Umbilical cord (tissue), 2 donors: Measurements from ENCODE around the gene FAM81A. TPM values are rescaled to one million over a fixed set of nuclear protein-coding genes. Genes with fewer than 3 reads are reported as not detected.
"Not testable (repeated sequence)": the region's sequence is repeated elsewhere in the genome, so short reads cannot be mapped to it uniquely, and the experiment has no call there.

Source experiments
- DNase-seq: peaks from one replicate; pipeline ENCODE4 v3.0.0-alpha.2; 2015; ENCODE audit warnings: low spot score
- total RNA-seq: library from RNA; depleted of rRNA; stranded (reverse); fragments of >200 nt; gene quantifications from one replicate; pipeline ENCODE4 v1.2.3, GENCODE V29; 2014; ENCODE audit warnings: low replicate concordance; ENCODE audit not compliant: insufficient read depth

Gene FAM81A
- total RNA-seq, 1 donor from 2014 or later, result 4.3 TPM

DNA sequence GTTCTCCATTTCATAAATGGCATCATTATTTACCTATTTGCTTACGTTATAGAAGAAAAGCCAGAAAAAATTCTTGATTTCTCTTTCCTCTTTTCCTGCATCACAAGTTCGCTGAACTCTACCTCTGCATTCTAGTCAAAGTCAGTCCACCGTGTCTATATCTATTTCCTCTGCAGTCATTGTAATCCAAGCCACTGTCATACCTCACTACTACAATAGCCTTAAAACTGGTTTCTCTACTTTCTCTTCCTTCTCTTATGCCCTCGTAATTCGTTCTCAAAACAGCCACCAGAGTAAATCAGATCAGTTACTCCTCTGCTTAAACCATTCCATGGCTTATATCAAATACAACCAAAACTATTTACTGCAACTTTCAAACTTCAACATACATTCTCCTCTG lies 13.4 kb upstream of the FAM81A start:
- DNase-seq, result no peak

DNA sequence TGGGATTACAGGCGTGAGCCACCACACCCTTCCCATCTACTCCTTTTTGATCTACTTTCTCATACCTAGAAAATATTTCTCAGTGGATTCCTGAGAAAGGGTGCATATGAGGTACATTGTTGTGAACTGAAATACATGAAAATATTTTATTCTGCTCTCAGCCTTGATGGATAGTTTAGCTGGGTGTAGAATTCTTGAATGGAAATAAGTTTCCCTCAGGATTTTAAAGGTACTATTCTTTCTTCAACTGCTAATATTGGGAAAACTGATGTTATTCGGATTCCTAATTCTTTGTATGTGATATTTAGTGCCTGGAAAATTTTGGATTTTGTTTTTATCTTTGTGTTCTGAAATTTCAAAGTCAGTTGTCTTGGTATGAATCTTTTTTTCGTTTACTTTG lies 9.1 kb upstream of the FAM81A start:
- not testable (repeated sequence) for DNase-seq

DNA sequence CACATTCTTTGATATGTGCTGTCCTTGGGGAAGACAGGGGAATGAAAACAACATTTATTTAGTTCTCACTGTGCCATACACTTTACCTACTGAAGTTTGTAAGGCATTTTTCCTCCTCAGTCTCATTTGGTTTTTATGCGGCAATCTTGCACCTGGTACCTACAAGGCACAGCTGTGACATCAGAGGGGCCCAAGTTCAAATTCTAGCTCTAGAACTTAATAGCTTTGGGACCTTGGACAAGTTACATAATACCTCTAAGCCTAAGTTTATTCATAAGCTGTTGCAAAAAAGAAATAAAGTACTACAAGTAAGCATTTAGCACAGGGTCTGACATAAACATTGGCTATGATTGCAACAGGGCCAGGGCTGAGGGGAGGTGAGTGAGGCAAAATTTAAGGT lies 5.6 kb upstream of the FAM81A start:
- DNase-seq, result no peak

DNA sequence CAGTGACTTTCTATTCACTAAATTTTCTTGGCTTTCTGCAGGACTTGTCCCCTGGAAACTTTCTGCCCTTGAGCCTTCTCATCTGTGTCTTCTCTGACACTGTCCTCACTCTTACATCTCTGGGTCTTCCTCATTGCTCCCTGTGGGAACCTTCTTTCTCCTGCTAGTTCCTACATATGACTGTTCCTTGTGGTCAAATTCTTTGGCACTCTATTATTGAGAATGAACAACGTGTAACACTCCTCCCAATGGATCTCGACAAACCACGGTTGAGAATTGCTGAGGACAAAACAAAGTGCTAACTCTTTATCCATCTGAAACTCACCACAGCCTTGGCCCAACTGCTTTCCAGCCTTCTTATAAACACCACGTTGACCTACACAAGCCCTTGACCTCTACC lies 3.5 kb upstream of the FAM81A start:
- DNase-seq, result no peak

DNA sequence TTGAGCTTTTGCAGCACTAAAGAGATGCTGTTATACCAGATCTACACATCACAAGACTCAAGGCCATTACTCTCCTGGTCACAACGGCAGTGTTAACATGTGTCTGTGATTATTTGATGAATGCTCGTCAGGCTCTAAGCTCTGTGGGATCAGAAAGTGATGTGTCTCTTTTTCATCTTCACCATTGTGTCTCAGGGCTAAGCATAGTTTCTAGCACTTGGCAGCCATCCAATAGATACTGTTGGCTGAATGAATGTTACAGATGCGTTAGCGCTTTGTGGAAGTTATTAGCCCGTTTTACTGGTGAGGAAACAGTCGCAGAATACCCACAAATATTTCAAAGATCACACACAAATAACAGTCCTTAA lies 1.2 kb upstream of the FAM81A start:
- peak; percentile 64 for DNase-seq

DNA sequence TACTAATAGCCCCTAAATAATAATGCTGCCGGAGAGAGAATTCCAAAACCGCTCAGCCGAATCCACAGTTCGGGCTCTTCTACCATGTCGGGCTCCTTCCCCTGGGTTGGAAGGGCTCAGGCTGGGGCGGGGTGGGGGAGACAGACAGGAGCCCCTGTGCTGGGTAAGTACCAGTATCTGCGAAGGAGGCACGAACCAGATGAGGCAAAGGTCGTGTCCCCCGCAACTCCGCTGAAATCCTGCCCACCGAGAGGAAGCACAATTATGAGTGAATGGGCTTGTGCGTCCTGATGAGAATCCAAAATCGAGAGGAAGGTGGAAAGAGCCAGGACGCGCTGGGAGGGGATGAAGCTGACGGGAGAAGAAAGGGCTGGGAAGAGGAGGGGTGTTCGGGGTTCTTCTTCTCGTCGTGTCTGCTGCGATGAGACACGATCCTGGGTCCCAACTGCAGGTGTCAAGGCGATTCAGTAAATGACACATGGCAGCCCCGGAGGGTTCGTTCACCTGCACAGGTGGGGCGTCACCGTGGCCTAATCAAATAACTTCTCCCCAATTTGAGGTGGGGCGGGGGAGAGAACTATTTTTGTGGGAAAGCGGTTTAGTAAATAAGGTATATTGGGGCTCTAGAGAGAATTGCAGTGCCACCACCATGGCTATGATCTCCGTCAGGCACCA lies 707 bp upstream of the FAM81A start:
- DNase-seq, result no peak

DNA sequence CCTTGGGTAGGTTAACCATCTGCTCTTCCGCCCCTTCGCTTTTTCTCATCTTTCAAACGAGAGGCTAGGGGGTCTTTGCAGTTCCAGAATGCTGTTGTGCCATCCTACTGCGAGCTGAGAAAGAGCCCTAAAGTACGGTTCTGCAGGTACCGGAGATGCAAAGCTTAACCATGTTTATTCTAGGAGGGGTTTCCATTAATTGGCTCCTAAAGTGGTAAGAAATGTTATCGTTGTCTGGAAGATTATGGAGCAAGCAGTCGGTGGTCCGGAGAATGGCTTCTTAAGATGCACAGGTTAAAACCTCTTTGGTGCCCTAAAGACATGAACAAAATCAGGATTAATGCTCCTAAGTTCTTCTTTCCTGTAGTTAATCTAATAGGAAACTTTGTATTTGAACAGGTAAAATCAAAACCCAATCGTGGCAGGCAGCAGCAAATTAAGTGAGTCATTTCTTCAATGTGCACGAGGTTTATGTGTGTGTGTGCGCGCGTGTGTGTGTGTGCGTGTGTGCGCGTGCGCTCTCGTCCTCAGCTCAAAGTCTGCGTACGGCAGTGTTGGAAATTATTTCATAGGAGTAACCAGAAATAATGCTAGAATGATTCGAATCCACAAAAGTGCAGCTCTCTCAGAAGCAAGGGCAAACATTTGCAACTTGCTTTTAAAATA lies 772 bp downstream of the FAM81A start:
- no peak for DNase-seq

DNA sequence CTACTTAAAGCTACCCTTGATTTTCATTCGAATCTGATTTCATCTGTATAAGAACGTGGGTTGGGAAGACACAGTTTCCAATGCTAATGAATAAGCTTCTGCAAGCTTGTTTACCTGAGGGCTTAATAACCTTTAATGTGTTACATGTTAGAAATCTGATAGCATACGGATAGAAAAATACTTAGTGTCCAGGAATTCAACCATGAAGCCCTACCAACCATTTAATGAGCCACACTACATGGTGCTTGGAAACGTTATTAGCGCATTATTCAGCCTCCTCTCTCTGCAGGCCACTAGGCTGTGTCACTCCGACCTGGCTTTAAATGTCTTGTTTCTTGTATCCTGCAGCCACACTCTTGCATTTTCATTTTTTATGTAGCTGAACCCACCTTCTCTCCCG lies 1.6 kb downstream of the FAM81A start:
- no peak for DNase-seq

DNA sequence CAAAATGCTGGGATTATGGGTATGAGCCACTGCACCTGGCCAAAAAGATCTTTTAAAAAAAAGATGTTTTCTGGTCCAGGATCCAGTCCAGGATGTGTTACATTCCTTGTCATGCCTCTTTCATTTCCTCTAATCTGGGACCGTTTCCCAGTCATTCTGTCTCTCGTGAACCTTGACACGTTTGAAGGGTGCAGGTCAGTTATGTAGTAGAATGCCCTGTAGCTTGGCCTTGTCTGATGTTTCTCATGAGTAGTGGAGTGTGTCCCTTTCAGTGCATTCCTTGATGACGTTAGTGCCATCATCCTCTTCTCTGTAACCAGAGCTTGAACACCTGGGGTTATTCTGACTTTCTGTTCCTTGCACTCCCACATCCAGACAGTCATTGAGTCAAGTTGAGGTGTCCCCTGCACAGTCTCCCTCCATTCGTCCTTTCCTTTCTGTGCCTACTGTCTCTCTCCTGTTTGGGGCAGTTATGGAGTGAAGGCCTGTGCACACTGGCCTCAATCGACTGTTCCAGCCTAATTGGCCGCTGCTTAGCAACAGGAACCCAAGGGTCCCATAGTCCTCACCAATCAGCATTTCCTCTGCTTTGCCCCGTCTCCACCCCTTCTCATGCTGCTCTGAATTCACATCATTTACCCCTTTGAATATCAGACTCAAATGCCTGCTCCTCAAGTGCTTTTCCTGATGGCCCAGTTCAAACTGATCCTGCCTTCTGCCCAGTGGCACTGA lies 5.5 kb downstream of the FAM81A start:
- DNase-seq, result no peak

DNA sequence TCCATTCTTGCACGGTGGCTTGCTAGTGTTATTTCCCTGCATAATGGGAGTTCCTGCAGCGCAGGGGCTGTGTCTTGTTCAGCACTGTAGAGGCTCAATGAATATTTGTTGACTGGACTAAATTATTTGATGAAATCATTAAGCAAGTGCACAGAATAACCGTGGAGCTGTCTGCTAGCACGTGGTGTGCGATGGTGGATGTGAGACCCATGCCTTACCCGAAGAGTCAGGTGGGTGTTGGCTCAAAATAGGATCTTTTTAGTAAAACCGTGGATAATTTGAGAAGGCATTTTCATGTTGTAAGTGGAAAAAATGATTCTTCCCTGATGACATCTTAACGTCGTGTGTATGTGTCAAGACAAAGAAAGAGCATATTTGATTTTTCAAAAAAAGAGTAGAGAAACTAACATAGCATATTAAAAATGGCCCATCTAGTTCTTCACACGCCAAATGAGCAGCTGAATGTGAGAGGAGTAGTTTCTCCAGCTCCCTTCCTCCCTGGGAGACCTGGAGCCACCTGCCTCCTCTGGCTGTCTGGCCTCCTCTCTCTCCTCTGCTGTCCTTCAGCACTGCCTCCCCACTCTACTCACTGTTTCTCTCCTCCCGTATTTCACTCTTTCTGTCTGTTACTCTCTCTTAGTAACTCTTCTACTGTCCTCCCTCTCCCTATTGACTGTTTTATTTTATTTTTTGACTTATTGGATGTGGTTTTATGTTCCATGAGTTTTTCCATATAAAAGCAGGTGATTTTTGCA lies 6.3 kb downstream of the FAM81A start:
- no peak for DNase-seq

DNA sequence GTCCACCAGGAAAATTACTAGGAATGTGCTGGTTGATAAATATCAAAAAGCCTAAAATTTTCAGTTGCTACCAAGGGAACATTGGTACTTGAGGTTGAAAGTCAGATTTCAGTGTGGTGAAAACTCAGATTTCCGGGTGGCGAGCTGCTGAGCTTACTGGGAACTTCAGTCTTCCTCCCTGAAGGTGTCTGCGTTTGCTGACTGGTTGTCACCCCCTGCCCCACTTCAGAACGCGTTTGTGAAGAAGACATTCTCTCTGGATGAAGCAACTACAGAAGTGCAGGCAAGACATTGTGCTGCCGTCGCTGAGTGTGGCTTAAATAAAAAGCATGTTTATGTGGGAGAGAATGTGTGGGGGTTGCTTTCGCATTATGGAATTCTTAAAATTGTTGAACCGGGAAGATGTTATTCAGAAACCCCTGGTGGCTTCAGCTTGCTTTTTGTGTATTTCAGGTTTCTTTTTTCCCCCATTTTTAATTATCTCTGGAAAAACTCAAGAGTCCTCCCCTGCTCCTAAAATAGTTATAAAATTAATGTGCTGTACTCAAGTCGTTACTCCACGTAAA lies 7.1 kb downstream of the FAM81A start:
- DNase-seq, result no peak

DNA sequence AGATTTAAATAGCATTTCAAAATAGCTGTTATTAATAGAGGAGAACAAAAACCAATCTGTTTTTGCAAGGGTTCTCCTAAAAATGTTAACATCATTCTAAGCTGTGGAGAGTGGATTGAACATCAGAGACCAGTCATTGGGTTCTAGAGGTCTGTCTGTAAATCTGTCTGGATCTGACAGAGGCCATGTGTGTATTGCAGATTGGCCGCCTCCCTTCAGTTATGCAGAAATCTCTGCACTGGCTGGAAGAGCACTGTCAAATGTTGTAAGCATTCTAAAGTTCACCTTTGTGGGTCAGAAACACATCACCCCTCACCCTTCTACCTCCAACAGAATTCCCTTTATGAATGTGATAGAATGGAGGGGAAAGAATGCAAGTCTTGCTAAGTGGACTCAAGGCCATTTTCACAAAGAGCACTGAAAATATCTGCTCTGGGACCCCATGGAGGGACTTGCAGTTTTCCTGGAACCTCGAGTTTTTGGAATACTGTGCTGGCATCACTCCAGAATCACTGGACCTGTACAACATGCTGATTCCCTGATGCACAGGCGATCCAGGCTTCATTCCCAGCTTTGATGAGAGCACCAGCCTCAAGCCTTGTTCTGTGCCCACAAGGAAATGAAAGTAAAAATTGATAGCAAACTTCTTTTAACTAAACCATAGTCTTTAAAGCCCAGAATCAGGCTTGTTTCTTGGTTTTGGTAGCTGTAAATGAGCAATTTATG lies 8.4 kb downstream of the FAM81A start:
- no peak for DNase-seq

DNA sequence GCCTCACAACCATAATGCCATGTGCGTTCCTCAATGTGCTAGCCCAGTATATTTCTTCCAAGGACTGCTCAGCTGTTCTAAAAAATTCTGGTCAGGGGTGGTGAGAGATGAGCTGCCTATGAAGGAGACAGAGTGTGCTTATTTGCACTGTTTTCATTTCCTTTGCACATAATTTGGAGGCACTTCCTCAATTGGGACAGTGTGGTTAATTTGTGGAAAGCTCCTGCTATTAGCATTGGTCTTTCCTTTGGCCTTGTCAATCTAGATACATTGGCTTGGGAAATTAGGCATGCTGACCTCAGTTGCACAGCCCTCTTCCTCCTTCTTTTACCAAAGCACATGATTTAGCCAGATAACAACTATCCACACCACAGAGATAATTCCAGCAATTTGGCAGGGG lies 9.4 kb downstream of the FAM81A start:
- DNase-seq, result no peak

DNA sequence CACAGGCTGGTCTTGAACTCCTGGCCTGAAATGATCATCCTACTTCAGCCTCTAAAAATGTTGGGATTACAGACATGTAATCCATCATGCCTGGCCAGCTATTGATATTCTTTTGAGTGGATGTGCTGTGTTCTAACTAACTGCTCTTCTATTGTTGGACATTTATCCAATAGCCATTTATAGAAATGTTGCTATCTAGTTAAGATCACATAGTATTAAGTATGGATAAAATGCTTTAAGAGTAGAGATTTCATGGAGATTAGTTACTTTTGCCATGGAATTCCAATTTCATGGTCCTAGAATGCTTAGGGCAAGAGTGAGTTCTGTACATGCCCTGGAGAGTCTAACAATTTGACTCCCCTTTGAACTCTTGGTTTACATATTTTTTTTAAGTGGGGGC lies 10.9 kb downstream of the FAM81A start:
- no peak for DNase-seq

DNA sequence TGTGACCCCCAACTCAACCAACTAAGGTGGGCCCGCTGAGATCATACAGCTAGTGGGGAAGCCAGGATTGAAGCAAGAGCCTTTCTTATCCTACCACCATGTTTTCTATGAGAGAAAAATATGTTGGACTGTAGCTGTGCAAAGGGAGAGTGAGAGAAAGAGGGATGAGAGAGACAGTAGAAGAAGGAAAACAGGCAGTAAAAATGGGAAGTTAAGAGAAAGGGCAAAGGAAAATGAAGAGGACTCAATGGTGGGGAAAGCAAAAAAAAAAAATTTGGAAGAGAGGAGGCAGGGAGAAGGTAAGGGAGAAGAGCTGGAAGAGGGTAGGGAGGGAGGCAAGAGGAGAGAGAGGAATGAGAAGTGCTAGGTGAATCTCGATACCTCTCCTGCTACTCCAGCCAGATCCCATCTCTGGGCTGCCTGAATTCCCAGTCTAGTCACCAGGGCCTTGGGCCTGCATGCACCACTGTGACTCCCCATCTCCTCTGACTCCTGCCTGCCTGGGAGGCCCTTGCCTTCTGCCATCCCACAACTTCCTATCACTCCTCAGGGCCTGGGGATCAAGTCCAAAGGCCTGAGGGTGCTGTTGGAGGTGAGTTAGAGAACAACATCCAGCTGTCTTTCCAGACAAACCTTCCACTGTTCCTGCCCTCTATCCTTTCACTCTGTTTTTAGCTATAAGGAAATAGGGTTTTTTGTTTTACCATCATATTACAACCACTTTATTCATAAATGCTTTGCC lies 15.7 kb downstream of the FAM81A start:
- DNase-seq, result no peak

DNA sequence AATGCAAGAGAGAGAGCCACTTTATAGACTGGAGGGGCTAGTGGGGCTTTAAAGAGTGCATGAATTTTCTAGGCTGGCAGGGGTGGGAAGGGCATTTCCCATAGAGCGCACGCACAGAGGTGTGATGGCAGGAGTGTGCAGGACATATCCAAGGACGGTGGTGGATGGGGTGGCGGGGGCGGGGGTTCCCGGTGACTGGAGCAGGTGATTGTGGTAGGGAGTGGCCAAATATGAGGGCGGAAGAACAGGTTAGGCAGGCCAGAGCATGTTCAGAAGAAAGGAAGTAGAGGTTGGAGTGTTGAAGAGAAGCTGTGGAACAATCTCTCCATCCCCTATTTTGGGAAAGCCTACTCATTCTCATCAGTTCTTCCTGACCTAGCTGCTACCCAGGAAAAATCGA lies 18.1 kb downstream of the FAM81A start:
- peak; percentile 25 for DNase-seq

DNA sequence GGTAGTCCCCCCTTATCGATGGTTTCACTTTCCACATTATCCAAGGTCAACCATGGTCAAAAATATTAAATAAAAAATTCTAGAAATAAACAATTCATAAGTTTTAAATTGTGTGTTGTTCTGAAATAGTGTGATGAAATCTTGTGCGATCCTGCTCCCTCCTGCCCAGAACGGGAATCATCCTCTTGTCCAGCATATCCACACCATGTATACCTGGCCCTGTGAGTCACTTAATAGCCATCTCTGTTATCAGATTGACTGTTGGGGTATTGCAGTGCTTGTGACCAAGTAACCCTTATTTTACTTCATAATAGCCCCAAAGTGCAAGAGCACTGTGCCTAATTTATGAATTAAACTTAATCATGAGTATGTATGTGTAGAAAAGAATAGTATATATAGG lies 19.1 kb downstream of the FAM81A start:
- DNase-seq, result no peak

DNA sequence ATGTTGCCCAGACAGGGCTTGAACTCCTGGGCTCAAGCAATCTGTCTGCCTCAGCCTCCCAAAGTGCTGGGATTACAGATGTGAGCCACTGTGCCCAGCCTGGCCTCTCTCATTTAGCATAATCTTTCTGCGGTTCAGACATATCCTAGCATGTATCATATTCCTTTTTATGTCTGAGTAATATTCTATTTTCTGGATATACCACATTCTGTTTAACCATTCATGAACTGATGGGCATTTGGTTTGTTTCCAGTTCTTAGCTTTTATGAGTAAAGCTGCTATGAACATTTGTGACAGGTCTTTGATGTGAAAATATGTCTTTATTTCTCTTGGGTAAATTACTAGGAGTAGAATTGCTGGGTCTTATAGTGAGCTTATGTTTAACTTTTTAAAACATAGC lies 23.5 kb downstream of the FAM81A start:
- no peak for DNase-seq

DNA sequence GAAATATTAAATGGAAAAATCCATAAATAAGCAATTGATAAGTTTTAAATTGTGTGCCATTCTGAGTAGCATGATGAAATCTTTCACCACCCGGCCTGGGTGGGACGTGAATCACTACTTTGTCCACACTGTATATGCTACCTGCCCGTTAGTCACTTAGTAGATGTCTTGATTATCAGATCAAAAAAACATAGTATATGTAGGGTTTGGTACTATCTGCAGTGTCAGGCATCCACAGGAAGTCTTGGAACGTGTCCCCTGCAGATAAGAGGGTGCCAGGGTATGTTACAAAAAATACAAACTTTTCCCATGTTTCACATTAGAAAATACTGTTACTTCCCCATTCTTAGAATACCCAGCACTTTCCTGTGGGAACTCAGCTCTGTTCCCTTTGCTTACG lies 35.2 kb downstream of the FAM81A start:
- DNase-seq, result no peak

DNA sequence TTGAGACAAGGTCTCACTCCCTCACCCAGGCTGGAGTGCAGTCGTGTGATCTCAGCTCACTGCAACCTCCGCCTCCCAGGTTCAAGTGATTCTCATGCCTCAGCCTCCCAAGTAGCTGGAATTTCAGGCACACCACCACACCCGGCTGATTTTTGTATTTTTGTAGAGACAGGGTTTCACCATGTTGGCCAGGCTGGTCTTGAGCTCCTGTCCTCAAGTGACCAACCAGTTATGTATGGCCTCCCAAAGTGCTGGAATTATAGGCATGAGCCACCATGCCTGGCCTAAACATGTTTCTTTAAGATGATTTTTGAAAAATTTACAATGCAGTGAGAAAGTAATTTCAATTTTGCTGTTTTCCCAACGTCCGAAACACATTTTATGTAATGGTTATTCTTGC lies 37.2 kb downstream of the FAM81A start:
- not testable (repeated sequence) for DNase-seq

DNA sequence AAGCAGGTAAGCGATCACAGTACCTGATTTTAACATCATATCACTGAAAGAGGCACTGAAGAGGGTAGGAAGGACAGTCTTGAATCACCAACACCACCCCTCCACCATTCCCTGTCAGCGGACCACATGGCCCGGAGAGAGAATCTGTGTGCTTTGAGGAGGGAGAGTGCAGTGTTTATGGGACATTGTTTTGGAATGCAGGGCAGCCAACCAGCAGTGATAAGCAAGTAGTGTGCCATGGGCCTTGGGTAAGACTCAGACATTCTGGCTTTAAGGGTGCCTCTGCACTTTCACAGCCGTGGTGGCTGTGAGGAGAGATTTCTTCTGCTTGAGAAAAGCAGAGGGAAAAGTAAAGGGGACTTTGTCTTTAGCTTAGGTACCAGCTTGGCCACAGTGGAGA lies 46.4 kb downstream of the FAM81A start:
- no peak for DNase-seq
